CD4-positive, alpha-beta memory T cell (primary cell): Measurements from ENCODE around the gene CCDC107. TPM values are rescaled to one million over a fixed set of nuclear protein-coding genes. Genes with fewer than 3 reads are reported as not detected.
"Not testable (repeated sequence)": the region's sequence is repeated elsewhere in the genome, so short reads cannot be mapped to it uniquely, and the experiment has no call there.

ENCODE experiments used
- CTCF ChIA-PET: fragments of 350-600 bp; sonication (Branson Sonifier 250); formaldehyde crosslinking; loops from one replicate; lab custom pipeline; 2021; ENCODE audit warnings: inconsistent platforms; ENCODE audit not compliant: partially characterized antibody; lab: Charles Lee
- POLR2A ChIA-PET: fragments of 350-600 bp; sonication (Branson Sonifier 250); formaldehyde crosslinking; loops from one replicate; lab custom pipeline; 2021; ENCODE audit not compliant: partially characterized antibody; lab: Charles Lee
- DNase-seq, 5 donors: peaks; one replicate each; pipeline versions ENCODE4 v3.0.0 to v3.0.0-alpha.2; 2020 to 2022; ENCODE audit warnings: mixed read lengths in 1 of 5
- H3K27ac ChIP-seq: one replicate; pipeline ENCODE4 v1.7.0; 2013; ENCODE audit warnings: low read depth, low read length
- H3K27me3 ChIP-seq: 2 replicates; pipeline ENCODE4 v1.7.0; 2013; ENCODE audit warnings: mild to moderate bottlenecking, low read length, moderate library complexity; ENCODE audit not compliant: insufficient read depth
- H3K36me3 ChIP-seq: 2 replicates; pipeline ENCODE4 v1.7.0; 2013; ENCODE audit warnings: mild to moderate bottlenecking, low read length, moderate library complexity; ENCODE audit not compliant: insufficient read depth
- H3K4me1 ChIP-seq: 2 replicates; pipeline ENCODE4 v1.7.0; 2013; ENCODE audit warnings: mild to moderate bottlenecking, low read length, moderate library complexity; ENCODE audit not compliant: insufficient read depth
- H3K4me3 ChIP-seq, 2 donors: one replicate each; pipeline ENCODE4 v1.7.0; 2013; ENCODE audit warnings: low read length in 2 of 2, mild to moderate bottlenecking in 1 of 2
- H3K9me3 ChIP-seq, 2 donors: one replicate each; pipeline ENCODE4 v1.7.0; 2013; ENCODE audit warnings: low read length in 2 of 2, control low read depth in 1 of 2; ENCODE audit not compliant: control insufficient read depth in 1 of 2
- H3K27ac Mint-ChIP-seq, 7 donors: one replicate each; pipeline ENCODE4 v1.8.0; 2020 to 2021; ENCODE audit warnings: mixed read lengths in 7 of 7, mild to moderate bottlenecking in 6 of 7, inconsistent platforms in 3 of 7, moderate library complexity in 3 of 7
- H3K27me3 Mint-ChIP-seq, 2 donors: one replicate each; pipeline ENCODE4 v1.8.0; 2020 to 2021; ENCODE audit warnings: mixed read lengths in 2 of 2
- H3K36me3 Mint-ChIP-seq, 2 donors: one replicate each; pipeline ENCODE4 v1.8.0; 2020 to 2021; ENCODE audit warnings: mixed read lengths in 2 of 2, inconsistent platforms in 1 of 2, mild to moderate bottlenecking in 1 of 2
- H3K4me1 Mint-ChIP-seq, 4 donors: one replicate each; pipeline ENCODE4 v1.8.0; 2020 to 2021; ENCODE audit warnings: mixed read lengths in 4 of 4, mild to moderate bottlenecking in 1 of 4
- H3K4me3 Mint-ChIP-seq, 8 donors: one replicate each; pipeline ENCODE4 v1.8.0; 2020 to 2021; ENCODE audit warnings: mixed read lengths in 8 of 8, mild to moderate bottlenecking in 7 of 8, moderate library complexity in 6 of 8, inconsistent platforms in 3 of 8
- H3K9me3 Mint-ChIP-seq, 8 donors: one replicate each; pipeline ENCODE4 v1.8.0; 2020 to 2021; ENCODE audit warnings: mixed read lengths in 8 of 8, mild to moderate bottlenecking in 5 of 8, inconsistent platforms in 3 of 8, moderate library complexity in 1 of 8
- intact Hi-C: fragments of 100-400 bp; cut with micrococcal nuclease; formaldehyde crosslinking; loops from one replicate; pipeline ENCODE4 v1.15.1; 2023
- polyA plus RNA-seq, 2 donors: library from polyadenylated mRNA; unstranded; fragments of 300-500 nt; fragmentation: Illumina TruSeq; gene quantifications; one replicate each; pipeline ENCODE4 v1.2.3, GENCODE V29; 2021
- total RNA-seq, 2 experiments: library from RNA; stranded (reverse); gene quantifications; one replicate each; pipeline ENCODE4 v1.2.3, GENCODE V29; 2021

The CCDC107 gene
- total and polyA plus RNA-seq, 4 experiments from 2014 or later = 28.4 to 92.5 (median 60.5) TPM

DNA sequence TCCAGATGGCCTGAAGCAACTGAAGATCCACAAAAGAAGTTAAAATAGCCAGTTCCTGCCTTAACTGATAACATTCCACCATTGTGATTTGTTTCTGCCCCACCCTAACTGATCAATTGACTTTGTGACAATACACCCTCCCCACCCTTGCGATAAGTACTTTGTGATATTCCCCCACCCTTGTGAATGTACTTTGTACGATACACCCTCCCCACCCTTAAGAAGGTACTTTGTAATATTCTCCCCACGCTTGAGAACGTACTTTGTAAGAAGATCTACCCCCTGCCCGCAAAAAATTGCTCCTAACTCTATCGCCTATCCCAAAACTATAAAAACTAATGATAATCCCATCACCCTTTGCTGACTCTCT, 21.2 kb upstream of the CCDC107 start:
- H3K9me3 Mint-ChIP-seq, DNase-seq, H3K36me3 ChIP-seq, intact Hi-C loops, H3K27me3 Mint-ChIP-seq, H3K4me3 ChIP-seq, H3K27ac ChIP-seq, H3K27me3 ChIP-seq, H3K9me3 ChIP-seq: not testable (repeated sequence)
- H3K4me1 ChIP-seq = peaks cover 32% of the 10 kb centered on the region
- Mint-ChIP-seq H3K4me1 (peaks cover 22 to 61% (median 43%) of the 10 kb centered on the region in 4 donors), H3K36me3 (peaks cover 5 to 15% of the 10 kb centered on the region in 2 donors), H3K27ac (peak overlapping the region in 5 of 7 donors; percentile 11 to 93 (median 71)), H3K4me3 (peak overlapping the region in 2 of 8 donors; percentile 7 to 43)
- POLR2A ChIA-PET = interaction anchor here (1.9 kb wide), 1 partner anchor 10 kb away, joined by 11 read pairs; no protein-coding TSS in a partner anchor
- CTCF ChIA-PET = interaction anchor here (1.0 to 1.9 kb wide), 2 partner anchors 9 to 26 kb away, joined by 3 to 7 read pairs; no protein-coding TSS in a partner anchor

DNA sequence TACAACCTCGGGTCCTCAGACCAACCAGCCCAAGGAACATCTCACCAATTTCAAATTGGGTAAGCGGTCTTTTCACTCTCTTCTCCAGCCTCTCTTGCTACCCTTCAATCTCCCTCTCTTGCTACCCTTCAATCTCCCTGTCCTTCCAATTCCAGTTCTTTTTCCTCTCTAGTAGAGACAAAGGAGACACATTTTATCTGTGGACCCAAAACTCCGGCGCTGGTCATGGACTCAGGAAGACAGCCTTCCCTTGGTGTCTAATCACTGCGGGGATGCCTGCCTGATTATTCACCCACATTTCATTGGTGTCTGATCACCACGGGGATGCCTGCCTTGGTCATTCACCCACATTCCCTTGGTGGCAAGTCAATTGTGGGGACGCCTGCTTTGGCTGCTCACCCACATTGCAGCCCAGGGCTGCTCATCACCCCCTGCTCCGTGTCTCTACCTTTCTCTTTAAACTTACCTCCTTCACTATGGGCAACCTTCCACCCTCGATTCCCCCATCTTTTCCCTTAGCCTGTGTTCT, 20.6 kb upstream of the CCDC107 start:
- H3K9me3 ChIP-seq, intact Hi-C loops, H3K36me3 ChIP-seq, H3K9me3 Mint-ChIP-seq, H3K4me3 Mint-ChIP-seq, H3K4me3 ChIP-seq, H3K27me3 ChIP-seq, H3K27me3 Mint-ChIP-seq, POLR2A ChIA-PET: not testable (repeated sequence)
- CTCF ChIA-PET = interaction anchor here (1.3 to 3.5 kb wide), 2 partner anchors 9 to 21 kb away, joined by 7 to 11 read pairs; partner anchors contain the start of genes CCDC107 and RMRP
- Histone ChIP-seq H3K27ac (peak overlapping the region; percentile 4), H3K4me1 (peaks cover 32% of the 10 kb centered on the region)
- H3K27ac Mint-ChIP-seq = peak overlapping the region in 6 of 7 donors; percentile 44 to 93 (median 82)
- H3K36me3 Mint-ChIP-seq = peaks cover 5 to 15% of the 10 kb centered on the region in 2 donors
- H3K4me1 Mint-ChIP-seq = peaks cover 22 to 62% (median 43%) of the 10 kb centered on the region in 4 donors
- peak in 1 of 5 donors; percentile 21 for DNase-seq

DNA sequence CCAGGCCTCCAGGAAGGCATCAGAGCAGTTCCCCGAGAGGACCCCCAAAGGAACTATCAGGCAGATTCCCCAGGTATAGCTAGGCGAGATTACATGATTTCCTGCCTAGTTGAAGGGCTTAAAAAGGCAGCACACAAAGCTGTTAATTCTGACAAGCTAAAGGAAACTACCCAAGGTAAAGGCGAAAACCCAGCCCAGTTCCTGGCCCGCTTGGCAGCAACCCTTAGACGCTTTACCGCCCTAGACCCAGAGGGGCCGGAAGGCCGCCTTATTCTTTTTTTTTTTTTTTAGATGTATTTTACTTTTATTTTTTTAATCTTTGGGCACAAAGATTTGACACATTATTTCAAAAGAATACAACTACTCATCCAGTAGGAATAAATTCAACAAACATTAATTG, 19.3 kb upstream of the CCDC107 start:
- H3K27ac ChIP-seq, H3K9me3 ChIP-seq, H3K4me3 ChIP-seq, H3K27me3 Mint-ChIP-seq, H3K36me3 ChIP-seq, H3K27me3 ChIP-seq, H3K9me3 Mint-ChIP-seq, intact Hi-C loops: not testable (repeated sequence)
- DNase-seq = peak; percentile 41 to 49 (median 46)
- H3K4me1 ChIP-seq = peaks cover 32% of the 10 kb centered on the region
- Mint-ChIP-seq H3K4me1 (peaks cover 22 to 74% (median 47%) of the 10 kb centered on the region in 4 donors), H3K27ac (peak overlapping the region in 6 of 7 donors; percentile 48 to 85 (median 64)), H3K36me3 (peaks cover 5 to 15% of the 10 kb centered on the region in 2 donors), H3K4me3 (peak overlapping the region in 6 of 8 donors; percentile 46 to 76 (median 53))
- ChIA-PET CTCF (interaction anchor here (0.7 to 3.5 kb wide), 5 partner anchors 8 to 58 kb away, joined by 3 to 11 read pairs (median 5); partner anchors contain the start of genes CCDC107 and RMRP), POLR2A (interaction anchor here (0.7 to 2.5 kb wide), 3 partner anchors 12 to 94 kb away, joined by 3 to 6 read pairs (median 5); partner anchors contain the start of genes CREB3, SIT1 and TLN1)

DNA sequence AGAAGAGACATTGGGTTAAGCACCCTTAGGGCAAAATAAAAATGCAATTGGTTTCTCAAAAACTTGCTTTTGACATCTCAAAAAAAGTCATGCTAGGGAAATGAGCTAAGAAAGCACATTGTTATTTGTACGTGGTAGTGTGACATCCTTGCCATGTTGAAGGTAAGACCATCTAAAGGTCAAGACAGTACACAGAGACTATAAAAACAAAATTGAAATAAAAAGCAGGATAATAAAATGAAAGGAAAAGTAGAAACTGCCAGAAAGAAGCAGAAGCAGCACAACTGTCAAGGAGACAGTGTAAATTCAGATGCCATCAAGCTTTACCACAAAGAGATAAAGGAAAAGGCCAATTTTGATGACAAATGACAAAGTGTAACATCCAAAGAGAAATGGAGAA, 18.9 kb upstream of the CCDC107 start:
- CTCF ChIA-PET = interaction anchor here (0.7 to 3.5 kb wide), 4 partner anchors 19 to 58 kb away, joined by 3 to 11 read pairs (median 4); partner anchors contain the start of genes CCDC107 and RMRP
- Mint-ChIP-seq H3K4me1 (peaks cover 22 to 75% (median 47%) of the 10 kb centered on the region in 4 donors), H3K4me3 (peak overlapping the region in 5 of 8 donors; percentile 28 to 72 (median 35)), H3K27ac (peak overlapping the region in 6 of 7 donors; percentile 15 to 85 (median 72)), H3K36me3 (peaks cover 5 to 15% of the 10 kb centered on the region in 2 donors)
- H3K9me3 ChIP-seq, intact Hi-C loops, H3K4me3 ChIP-seq, H3K27me3 Mint-ChIP-seq, H3K27me3 ChIP-seq, H3K27ac ChIP-seq, H3K36me3 ChIP-seq, H3K9me3 Mint-ChIP-seq: not testable (repeated sequence)
- H3K4me1 ChIP-seq = peaks cover 32% of the 10 kb centered on the region
- POLR2A ChIA-PET = interaction anchor here (0.7 to 2.5 kb wide), 3 partner anchors 11 to 93 kb away, joined by 3 to 6 read pairs (median 5); partner anchors contain the start of genes CREB3, SIT1 and TLN1
- peak in 1 of 5 donors; percentile 24 for DNase-seq

DNA sequence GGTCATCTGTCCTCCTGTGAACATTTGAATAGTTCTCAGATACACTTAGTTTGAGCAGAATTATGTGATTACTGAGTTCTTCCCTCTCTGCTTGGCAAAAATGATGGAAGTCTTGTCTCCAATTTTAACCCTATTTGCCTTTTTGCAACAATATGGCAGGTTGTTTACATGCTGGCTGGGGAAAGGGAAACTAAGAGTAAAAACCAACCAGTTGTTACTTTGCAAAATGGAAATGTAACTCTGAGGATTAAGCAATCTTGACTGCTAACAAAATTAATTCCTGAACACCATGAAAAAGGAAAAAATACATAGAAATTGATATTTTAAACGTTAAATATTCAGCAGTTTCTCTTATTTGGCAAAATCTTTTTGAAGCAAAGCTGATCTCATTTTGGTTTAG, 18.5 kb upstream of the CCDC107 start:
- no peak for DNase-seq
- Mint-ChIP-seq H3K27ac (peak overlapping the region in 5 of 7 donors; percentile 53 to 85 (median 75)), H3K4me1 (peaks cover 25 to 77% (median 48%) of the 10 kb centered on the region in 4 donors), H3K9me3 (no peaks in the 10 kb centered on the region), H3K4me3 (peak overlapping the region in 4 of 8 donors; percentile 6 to 72 (median 30)), H3K36me3 (peaks cover 7 to 15% of the 10 kb centered on the region in 2 donors), H3K27me3 (no peaks in the 10 kb centered on the region)
- intact Hi-C loops = no loop called here
- Histone ChIP-seq H3K4me3 (no peak overlapping the region), H3K36me3 (no peaks in the 10 kb centered on the region), H3K4me1 (peaks cover 36% of the 10 kb centered on the region), H3K9me3 (no peaks in the 10 kb centered on the region), H3K27ac (no peak overlapping the region), H3K27me3 (no peaks in the 10 kb centered on the region)
- ChIA-PET POLR2A (interaction anchor here (0.7 to 2.5 kb wide), 3 partner anchors 11 to 93 kb away, joined by 3 to 6 read pairs (median 5); partner anchors contain the start of genes CREB3, SIT1 and TLN1), CTCF (interaction anchor here (1.0 to 3.5 kb wide), 6 partner anchors 19 to 56 kb away, joined by 3 to 11 read pairs (median 4); partner anchors contain the start of genes ARHGEF39, CCDC107 and RMRP)

DNA sequence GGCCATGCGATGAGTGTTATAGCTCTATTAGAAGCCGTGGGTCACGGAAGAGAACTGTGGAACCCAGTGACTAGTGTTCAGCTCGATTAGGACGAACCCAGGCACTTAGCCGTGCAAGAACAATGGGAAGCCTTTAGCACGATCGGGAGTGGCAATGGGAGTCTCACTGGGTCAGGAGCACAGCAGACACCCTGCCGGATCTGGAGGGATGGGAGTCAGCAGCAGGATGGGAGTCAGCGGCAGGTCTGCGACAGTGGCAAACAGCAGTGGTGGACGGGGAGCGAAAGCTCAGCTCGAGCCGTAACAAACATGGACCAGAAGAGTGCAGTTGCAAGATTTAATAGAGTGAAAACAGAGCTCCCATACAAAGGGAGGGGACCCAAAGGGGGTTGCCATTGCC, 17.7 kb upstream of the CCDC107 start:
- H3K9me3 ChIP-seq = not testable (repeated sequence)

More for the DNA sequence above, 17.7 kb upstream of the CCDC107 start:
- Mint-ChIP-seq H3K4me1 (peaks cover 23 to 76% (median 47%) of the 10 kb centered on the region in 4 donors), H3K36me3 (peaks cover 7 to 15% of the 10 kb centered on the region in 2 donors), H3K4me3 (peak overlapping the region in 2 of 8 donors; percentile 20 to 57), H3K27ac (peak overlapping the region in 2 of 7 donors; percentile 18 to 35)
- H3K27me3 ChIP-seq, intact Hi-C loops, DNase-seq, H3K4me3 ChIP-seq, H3K36me3 ChIP-seq, H3K9me3 Mint-ChIP-seq, H3K27me3 Mint-ChIP-seq, H3K27ac ChIP-seq: not testable (repeated sequence)
- ChIA-PET CTCF (interaction anchor here (1.0 to 3.5 kb wide), 6 partner anchors 18 to 56 kb away, joined by 3 to 11 read pairs (median 4); partner anchors contain the start of genes ARHGEF39, CCDC107 and RMRP), POLR2A (interaction anchor here (2.5 kb wide), 1 partner anchor 10 kb away, joined by 6 read pairs; the partner anchor contains the start of gene SIT1)
- peaks cover 44% of the 10 kb centered on the region for H3K4me1 ChIP-seq
